Embryonic facial prominence (tissue), 1 donor: Measurements from ENCODE around the gene LGSN.
"Not testable (repeated sequence)": the region's sequence is repeated elsewhere in the genome, so short reads cannot be mapped to it uniquely, and the experiment has no call there.

ENCODE experiments used
- DNase-seq: peaks from one replicate; pipeline ENCODE4 v3.0.0-alpha.2; 2016; ENCODE audit errors: extremely low spot score

LGSN gene

DNA sequence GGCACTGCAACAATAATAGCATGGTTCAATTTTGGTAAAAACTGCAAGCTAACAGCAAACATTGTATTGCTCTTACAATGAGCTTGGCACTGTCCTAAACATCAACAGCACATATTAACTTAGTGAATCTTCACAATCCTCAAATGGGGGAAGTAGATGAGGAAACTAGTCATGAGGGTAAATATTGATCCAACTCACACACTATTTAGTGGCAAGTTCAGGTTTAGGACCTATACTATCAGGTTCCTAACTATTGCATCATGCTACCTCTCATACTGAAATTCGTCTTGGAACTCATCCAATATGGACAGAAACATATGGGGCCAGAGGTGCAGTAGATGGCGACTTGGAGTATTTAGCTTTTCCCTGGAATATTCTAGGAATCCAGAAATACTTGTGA, 74.4 kb downstream of the LGSN start:
- no peak for DNase-seq

- DNase-seq = no peak
These were observed 83.4 kb downstream of the LGSN start for GRCh38 chr6:63236398-63236817.

DNA sequence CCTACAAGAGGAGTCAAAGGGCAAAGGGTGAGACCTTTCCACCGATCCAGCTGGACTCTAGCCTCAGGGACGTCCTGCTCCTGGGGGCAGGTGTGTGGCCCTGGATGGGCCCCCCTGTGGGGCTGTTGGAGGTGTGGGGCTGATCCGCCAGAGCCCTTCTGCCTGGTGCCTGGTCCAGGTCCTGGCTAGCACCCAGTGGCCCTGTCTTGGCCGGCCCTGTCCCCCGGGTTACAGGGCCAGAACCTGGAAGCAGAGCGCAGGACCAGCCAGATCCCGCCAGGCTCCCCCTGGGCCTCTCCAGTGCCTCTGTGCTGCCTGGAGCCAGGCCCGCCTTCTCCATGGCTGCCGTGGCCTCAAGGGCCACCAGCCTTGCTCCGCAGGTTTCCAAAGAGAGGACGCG, 89.3 kb downstream of the LGSN start:
- not testable (repeated sequence) for DNase-seq

DNA sequence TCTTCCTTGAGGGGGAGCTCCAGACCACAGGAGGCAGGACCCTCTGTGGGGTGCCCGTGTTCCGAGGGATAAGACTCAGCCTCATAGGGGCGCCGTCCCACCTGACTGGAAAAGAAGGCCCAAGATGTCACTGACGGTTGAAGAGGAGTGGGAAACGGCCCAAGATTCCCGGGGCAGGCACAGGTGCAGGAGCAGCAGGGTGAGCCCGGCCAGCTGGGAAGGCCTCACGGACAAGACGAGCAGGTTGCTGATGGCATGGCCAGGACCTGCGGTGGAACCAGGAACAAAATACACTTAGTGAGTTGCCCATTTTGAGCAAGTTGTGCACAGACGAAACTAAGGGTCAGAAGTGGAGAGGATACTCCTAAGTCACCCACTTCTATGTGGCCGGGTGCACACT, 89.8 kb downstream of the LGSN start:
- not testable (repeated sequence) for DNase-seq

- not testable (repeated sequence) for DNase-seq
These were observed 91.6 kb downstream of the LGSN start for GRCh38 chr6:63227928-63228894.

GRCh38 chr6:63225987-63226386, 93.8 kb downstream of the LGSN start:
- DNase-seq = not testable (repeated sequence)
